B cell (primary cell): Measurements from ENCODE around the gene SDK2. TPM values are rescaled to one million over a fixed set of nuclear protein-coding genes. Genes with fewer than 3 reads are reported as not detected.

Experiments used
- ATAC-seq: fragments of 200-7000 bp; cut with Tn5 transposase; one replicate; pipeline ENCODE4 v1.10.0; 2021; ENCODE audit warnings: low read depth, mild to moderate bottlenecking, moderate number of reproducible peaks, moderate library complexity
- CTCF ChIA-PET: fragments of 350-600 bp; sonication (Branson Sonifier 250); formaldehyde crosslinking; loops from one replicate; lab custom pipeline; 2021; ENCODE audit warnings: antibody characterized with exemption, inconsistent platforms; lab: Charles Lee
- POLR2A ChIA-PET: fragments of 350-600 bp; sonication (Branson Sonifier 250); formaldehyde crosslinking; loops from one replicate; lab custom pipeline; 2021; ENCODE audit warnings: antibody characterized with exemption; lab: Charles Lee
- DNase-seq: peaks from one replicate; pipeline ENCODE4 v3.0.0; 2013
- H2AFZ ChIP-seq: 2 replicates; pipeline ENCODE4 v1.6.1; 2012; ENCODE audit warnings: mild to moderate bottlenecking, low read depth, low read length; ENCODE audit not compliant: insufficient read depth, poor library complexity, severe bottlenecking
- H3K27ac ChIP-seq, 2 donors: 1 replicate in 1 of 2; 2 replicates in 1 of 2; pipeline ENCODE4 v1.5.1; 2012 to 2013; ENCODE audit warnings: low read length in 2 of 2, mild to moderate bottlenecking in 2 of 2, moderate library complexity in 1 of 2
- H3K27me3 ChIP-seq, 4 experiments: fragments of 200-600 bp in 1 of 4; sonication (generic) in 1 of 4; replicated peaks in 1 of 4; 1 replicate in 2 of 4; 2 replicates in 2 of 4; pipeline versions ENCODE4 v1.6.1 to v1.7.0; 2013 to 2016; ENCODE audit warnings: low read length in 3 of 4, mild to moderate bottlenecking in 2 of 4, mixed read lengths in 1 of 4, moderate library complexity in 1 of 4; ENCODE audit not compliant: insufficient read depth in 4 of 4, control insufficient read depth in 3 of 4; ENCODE audit errors: control extremely low read depth in 1 of 4
- H3K36me3 ChIP-seq, 2 experiments: replicated peaks in 1 of 2; 1 replicate in 1 of 2; 2 replicates in 1 of 2; pipeline versions ENCODE4 v1.6.1 to v1.7.1; 2013; ENCODE audit warnings: low read length in 1 of 2; ENCODE audit not compliant: insufficient read depth in 2 of 2, control insufficient read depth in 1 of 2; ENCODE audit errors: control extremely low read depth in 1 of 2, extremely low read depth in 1 of 2
- H3K4me1 ChIP-seq, 2 donors: fragments of 200-600 bp in 1 of 2; sonication (generic) in 1 of 2; 1 replicate in 1 of 2; 2 replicates in 1 of 2; pipeline versions ENCODE4 v1.5.1 to v1.6.1; 2013 to 2017; ENCODE audit warnings: low read length in 2 of 2; ENCODE audit not compliant: control insufficient read depth in 2 of 2, insufficient read depth in 2 of 2
- H3K4me2 ChIP-seq: replicated peaks from 2 replicates; pipeline ENCODE3; 2012; ENCODE audit warnings: mild to moderate bottlenecking, low read depth, low read length; ENCODE audit not compliant: poor library complexity, severe bottlenecking
- H3K4me3 ChIP-seq, 5 experiments: fragments of 200-600 bp in 1 of 5; sonication (generic) in 1 of 5; 1 replicate in 3 of 5; 2 replicates in 2 of 5; pipeline versions ENCODE4 v1.5.1 to v1.7.0; 2011 to 2016; ENCODE audit warnings: low read length in 4 of 5, mild to moderate bottlenecking in 4 of 5, low read depth in 2 of 5, control low read depth in 1 of 5, moderate library complexity in 1 of 5; ENCODE audit not compliant: insufficient read depth in 1 of 5; ENCODE audit errors: control extremely low read depth in 1 of 5, extremely low read depth in 1 of 5
- H3K79me2 ChIP-seq: fragments of 200-600 bp; sonication (generic); one replicate; pipeline ENCODE4 v1.6.0; 2016; ENCODE audit warnings: low read length; ENCODE audit not compliant: control insufficient read depth, insufficient read depth
- H3K9ac ChIP-seq: fragments of 200-600 bp; sonication (generic); 2 replicates; pipeline ENCODE4 v1.6.1; 2017; ENCODE audit warnings: mild to moderate bottlenecking, low read length, moderate library complexity
- H3K9me3 ChIP-seq, 3 donors: one replicate each; pipeline versions ENCODE4 v1.6.1 to v1.7.1; 2013; ENCODE audit warnings: low read length in 2 of 3; ENCODE audit not compliant: control insufficient read depth in 2 of 3, insufficient read depth in 1 of 3; ENCODE audit errors: control extremely low read depth in 1 of 3
- H4K20me1 ChIP-seq: 2 replicates; pipeline ENCODE4 v1.6.0; 2012; ENCODE audit warnings: mild to moderate bottlenecking, low read length; ENCODE audit not compliant: insufficient read depth, control insufficient read depth, poor library complexity, severe bottlenecking
- H3K27ac Mint-ChIP-seq: one replicate; pipeline ENCODE4 v1.8.0; 2021; ENCODE audit warnings: mixed read lengths
- H3K27me3 Mint-ChIP-seq: one replicate; pipeline ENCODE4 v1.8.0; 2021; ENCODE audit warnings: mixed read lengths
- H3K4me1 Mint-ChIP-seq: one replicate; pipeline ENCODE4 v1.8.0; 2021; ENCODE audit warnings: mixed read lengths
- H3K4me3 Mint-ChIP-seq: one replicate; pipeline ENCODE4 v1.8.0; 2021; ENCODE audit warnings: mixed read lengths
- H3K9me3 Mint-ChIP-seq: one replicate; pipeline ENCODE4 v1.8.0; 2022; ENCODE audit warnings: mixed read lengths; ENCODE audit not compliant: insufficient read depth
- CTCF ChIP-seq: fragments of 200-600 bp; IDR thresholded peaks from one replicate; pipeline ENCODE4 v1.8.0; 2022; ENCODE audit warnings: antibody characterized with exemption, mild to moderate bottlenecking
- EZH2 ChIP-seq: IDR thresholded peaks from 2 replicates; pipeline ENCODE4 v1.6.1; 2012; ENCODE audit warnings: borderline replicate concordance, low read depth, mild to moderate bottlenecking, moderate library complexity, low read length; ENCODE audit not compliant: insufficient read depth, poor library complexity, severe bottlenecking
- WGBS: methylation state at CpG from one replicate; pipeline ENCODE4 v1.1.5; 2013; ENCODE audit warnings: missing lambda C conversion rate; ENCODE audit not compliant: insufficient coverage; 5-methylcytosine and 5-hydroxymethylcytosine counted together
- intact Hi-C: fragments of 100-400 bp; cut with micrococcal nuclease; formaldehyde crosslinking; loops from one replicate; pipeline ENCODE4 v1.10.0; 2022
- polyA plus RNA-seq: library from polyadenylated mRNA; depleted of rRNA; stranded (reverse); fragments of >200 nt; gene quantifications from 2 replicates; pipeline ENCODE4 v1.2.3, GENCODE V29; 2012
- total RNA-seq, 2 donors: library from RNA; stranded (reverse); fragments of 120-200 nt in 1 of 2; gene quantifications; 1 replicate in 1 of 2; 2 replicates in 1 of 2; pipeline versions ENCODE4 v1.2.3 to v1.2.4, GENCODE V29; 2013 to 2022

Gene SDK2
- total and polyA plus RNA-seq, 2 donors (not counting 1 experiment from before 2014, with no cell fraction given), result 3.2 to 13.0 TPM

GRCh38 chr17:73469311-73469710 is 174.9 kb downstream of the SDK2 start:
- DNase-seq, result no peak
- intact Hi-C loops, result no loop called here
- no peak for TF ChIP-seq EZH2
- TF ChIP-seq CTCF, result no peak
- Histone ChIP-seq H3K4me1 (no peaks in the 10 kb centered on the region), H3K27me3 (no peaks in the 10 kb centered on the region), H3K4me2 (no peak overlapping the region), H4K20me1 (no peaks in the 10 kb centered on the region), H3K79me2 (peaks cover 3% of the 10 kb centered on the region), H3K9me3 (peaks cover 0 to 19% (median 0%) of the 10 kb centered on the region in 3 donors), H3K9ac (no peak overlapping the region), H3K4me3 (no peak overlapping the region), H2AFZ (no peak overlapping the region), H3K27ac (no peak overlapping the region), H3K36me3 (peaks cover 0 to 3% of the 10 kb centered on the region in 2 experiments)
- Mint-ChIP-seq H3K4me1 (no peaks in the 10 kb centered on the region), H3K4me3 (no peak overlapping the region), H3K27ac (no peak overlapping the region), H3K9me3 (peaks cover 3% of the 10 kb centered on the region), H3K27me3 (no peaks in the 10 kb centered on the region)
- no peak for ATAC-seq
- 80% methylated on average over 3 of the region's 4 CpGs for WGBS
- CTCF ChIA-PET, result no interaction called here
- POLR2A ChIA-PET, result no interaction called here

DNA sequence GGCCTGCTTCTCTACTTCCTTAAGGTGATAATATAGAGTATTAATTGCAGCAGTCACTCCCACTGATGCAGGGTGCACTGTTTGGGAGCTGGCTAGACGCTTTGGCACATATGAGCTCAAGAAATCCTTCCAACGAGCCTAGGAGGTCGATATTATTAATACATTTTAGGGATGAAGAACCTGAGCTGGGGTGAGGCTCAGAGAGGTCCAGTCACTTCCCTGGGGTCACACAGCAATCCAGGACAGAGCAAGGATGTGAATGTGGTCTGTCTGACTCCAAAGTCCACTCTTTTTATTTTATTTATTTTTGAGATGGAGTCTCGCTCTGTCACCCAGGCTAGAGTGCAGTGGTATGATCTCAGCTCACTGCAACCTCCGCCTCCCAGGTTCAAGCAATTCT is 176.0 kb downstream of the SDK2 start:
- ChIA-PET POLR2A (no interaction called here), CTCF (interaction anchor here (0.7 kb wide), 1 partner anchor 584 kb away, joined by 3 read pairs; no protein-coding TSS in a partner anchor)
- no peak for ATAC-seq
- no peaks in the 10 kb centered on the region for H3K79me2 ChIP-seq
- H3K9ac ChIP-seq, result no peak overlapping the region
- H3K27ac ChIP-seq, result no peak overlapping the region
- Mint-ChIP-seq H3K27ac (no peak overlapping the region), H3K27me3 (no peaks in the 10 kb centered on the region), H3K9me3 (peaks cover 3% of the 10 kb centered on the region), H3K4me1 (no peaks in the 10 kb centered on the region), H3K4me3 (no peak overlapping the region)
- peaks cover 0 to 3% of the 10 kb centered on the region in 2 experiments for H3K36me3 ChIP-seq
- 82% methylated on average over 3 of the region's 5 CpGs for WGBS
- no peaks in the 10 kb centered on the region for H4K20me1 ChIP-seq
- DNase-seq, result no peak
- H3K4me2 ChIP-seq, result no peak overlapping the region
- no peak overlapping the region for H2AFZ ChIP-seq
- intact Hi-C loops, result no loop called here
- no peaks in the 10 kb centered on the region for H3K4me1 ChIP-seq
- H3K27me3 ChIP-seq, result no peaks in the 10 kb centered on the region
- peaks cover 0 to 19% (median 0%) of the 10 kb centered on the region in 3 donors for H3K9me3 ChIP-seq
- TF ChIP-seq EZH2 (no peak), CTCF (no peak)
- H3K4me3 ChIP-seq, result no peak overlapping the region
